Erythroblast (primary cell): Measurements from ENCODE around the gene EYA3.

Experiments
- GATA1 ChIP-seq: IDR thresholded peaks from 2 replicates; pipeline ENCODE4 v1.6.1; 2011; ENCODE audit warnings: low read depth, mild to moderate bottlenecking, control low read depth, low read length, moderate library complexity
- POLR2A ChIP-seq: IDR thresholded peaks from 2 replicates; pipeline ENCODE4 v1.6.1; 2011; ENCODE audit warnings: mild to moderate bottlenecking, low read length

GRCh38 chr1:28067523-28068090, 20.8 kb downstream of the EYA3 start:
- TF ChIP-seq POLR2A (no peak), GATA1 (no peak)
